Measurements from ENCODE around the gene KIAA0232.

- TF ChIP-seq, protein P1, sequence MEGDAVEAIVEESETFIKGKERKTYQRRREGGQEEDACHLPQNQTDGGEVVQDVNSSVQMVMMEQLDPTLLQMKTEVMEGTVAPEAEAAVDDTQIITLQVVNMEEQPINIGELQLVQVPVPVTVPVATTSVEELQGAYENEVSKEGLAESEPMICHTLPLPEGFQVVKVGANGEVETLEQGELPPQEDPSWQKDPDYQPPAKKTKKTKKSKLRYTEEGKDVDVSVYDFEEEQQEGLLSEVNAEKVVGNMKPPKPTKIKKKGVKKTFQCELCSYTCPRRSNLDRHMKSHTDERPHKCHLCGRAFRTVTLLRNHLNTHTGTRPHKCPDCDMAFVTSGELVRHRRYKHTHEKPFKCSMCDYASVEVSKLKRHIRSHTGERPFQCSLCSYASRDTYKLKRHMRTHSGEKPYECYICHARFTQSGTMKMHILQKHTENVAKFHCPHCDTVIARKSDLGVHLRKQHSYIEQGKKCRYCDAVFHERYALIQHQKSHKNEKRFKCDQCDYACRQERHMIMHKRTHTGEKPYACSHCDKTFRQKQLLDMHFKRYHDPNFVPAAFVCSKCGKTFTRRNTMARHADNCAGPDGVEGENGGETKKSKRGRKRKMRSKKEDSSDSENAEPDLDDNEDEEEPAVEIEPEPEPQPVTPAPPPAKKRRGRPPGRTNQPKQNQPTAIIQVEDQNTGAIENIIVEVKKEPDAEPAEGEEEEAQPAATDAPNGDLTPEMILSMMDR (IDR thresholded peaks at IDR 0.05; ENCODE audit: poor library complexity, severe bottlenecking): no peak
- TF ChIP-seq EP300 (conservative IDR thresholded peaks at IDR 0.05; ENCODE audit: poor library complexity, severe bottlenecking): no peak
- peak; percentile 67 for TF ChIP-seq MXI1 (conservative IDR thresholded peaks at IDR 0.05; ENCODE audit: poor library complexity, severe bottlenecking)
- TF ChIP-seq EZH2 (IDR thresholded peaks at IDR 0.05; ENCODE audit: borderline replicate concordance, insufficient read depth, low read length, poor library complexity, severe bottlenecking): no peak
- peak; percentile 41 for TF ChIP-seq RAD21 (conservative IDR thresholded peaks at IDR 0.05)
- peak; percentile 89 for TF ChIP-seq POLR2AphosphoS5 (IDR thresholded peaks at IDR 0.05)
- TF ChIP-seq SMC3 (conservative IDR thresholded peaks at IDR 0.05; ENCODE audit: poor library complexity): peak; percentile 41
- peak; percentile 77 for TF ChIP-seq REST (IDR thresholded peaks at IDR 0.05; ENCODE audit: borderline replicate concordance)
- TF ChIP-seq TAF1 (IDR thresholded peaks at IDR 0.05; ENCODE audit: low read depth): peak; percentile 82
These were observed 819 bp downstream of the KIAA0232 start for GRCh38 chr4:6783111-6783981.

Measured in neural cell (in vitro differentiated cells).